Cardiac septum (tissue), 1 donor: Measurements from ENCODE around the gene SLC39A13. TPM values are rescaled to one million over a fixed set of nuclear protein-coding genes. Genes with fewer than 3 reads are reported as not detected.

Source experiments
- DNase-seq: peaks from one replicate; pipeline ENCODE4 v3.0.0-alpha.2; 2020; ENCODE audit warnings: low spot score
- intact Hi-C: fragments of 100-400 bp; cut with DNase I; formaldehyde crosslinking; loops from one replicate; pipeline ENCODE4 v1.14.0; 2022
- total RNA-seq: library from RNA; stranded (reverse); fragmentation: NEBNext Ultra II Directional; extraction: Animal tissue kit (Norgen Biotek cat#: 25700); gene quantifications from one replicate; pipeline ENCODE4 v1.2.1, GENCODE V29; 2021
- donor health status: DM: no; HTN: no; CAD: no.

Gene SLC39A13
- total RNA-seq, 1 donor from 2014 or later = 72.2 TPM

DNA sequence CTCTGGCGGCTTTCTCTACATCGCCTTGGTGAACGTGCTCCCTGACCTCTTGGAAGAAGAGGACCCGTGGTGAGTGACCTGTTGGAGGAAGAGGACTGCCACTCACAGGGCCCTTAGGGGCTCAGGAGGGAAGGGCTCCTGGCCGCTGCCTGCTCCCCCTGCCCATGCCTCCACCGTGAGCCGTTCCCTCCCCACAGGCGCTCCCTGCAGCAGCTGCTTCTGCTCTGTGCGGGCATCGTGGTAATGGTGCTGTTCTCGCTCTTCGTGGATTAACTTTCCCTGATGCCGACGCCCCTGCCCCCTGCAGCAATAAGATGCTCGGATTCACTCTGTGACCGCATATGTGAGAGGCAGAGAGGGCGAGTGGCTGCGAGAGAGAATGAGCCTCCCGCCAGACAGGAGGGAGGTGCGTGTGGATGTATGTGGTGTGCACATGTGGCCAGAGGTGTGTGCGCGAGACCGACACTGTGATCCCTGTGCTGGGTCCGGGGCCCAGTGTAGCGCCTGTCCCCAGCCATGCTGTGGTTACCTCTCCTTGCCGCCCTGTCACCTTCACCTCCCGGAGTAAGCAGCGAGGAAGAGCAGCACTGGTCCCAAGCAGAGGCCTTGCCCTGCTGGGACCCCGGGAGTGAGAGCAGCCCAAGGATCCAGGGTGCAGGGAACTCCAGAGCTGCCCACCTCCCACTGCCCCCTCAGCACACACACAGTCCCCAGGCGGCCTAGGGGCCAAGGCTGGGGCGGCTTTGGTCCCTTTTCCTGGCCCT, 6.9 kb downstream of the SLC39A13 start:
- intact Hi-C loops = no loop called here
- no peak for DNase-seq

DNA sequence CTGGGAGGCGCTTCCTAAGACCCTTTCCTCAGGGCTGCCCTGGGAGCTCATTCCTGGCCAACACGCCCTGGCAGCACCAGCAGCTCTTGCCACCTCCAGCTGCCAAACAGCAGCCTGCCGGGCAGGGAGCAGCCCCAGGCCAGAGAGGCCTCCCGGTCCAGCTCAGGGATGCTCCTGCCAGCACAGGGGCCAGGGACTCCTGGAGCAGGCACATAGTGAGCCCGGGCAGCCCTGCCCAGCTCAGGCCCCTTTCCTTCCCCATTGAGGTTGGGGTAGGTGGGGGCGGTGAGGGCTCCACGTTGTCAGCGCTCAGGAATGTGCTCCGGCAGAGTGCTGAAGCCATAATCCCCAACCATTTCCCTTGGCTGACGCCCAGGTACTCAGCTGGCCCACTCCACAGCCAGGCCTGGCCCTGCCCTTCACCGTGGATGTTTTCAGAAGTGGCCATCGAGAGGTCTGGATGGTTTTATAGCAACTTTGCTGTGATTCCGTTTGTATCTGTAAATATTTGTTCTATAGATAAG, 7.6 kb downstream of the SLC39A13 start:
- DNase-seq = peak; percentile 89
- intact Hi-C loops = no loop called here

DNA sequence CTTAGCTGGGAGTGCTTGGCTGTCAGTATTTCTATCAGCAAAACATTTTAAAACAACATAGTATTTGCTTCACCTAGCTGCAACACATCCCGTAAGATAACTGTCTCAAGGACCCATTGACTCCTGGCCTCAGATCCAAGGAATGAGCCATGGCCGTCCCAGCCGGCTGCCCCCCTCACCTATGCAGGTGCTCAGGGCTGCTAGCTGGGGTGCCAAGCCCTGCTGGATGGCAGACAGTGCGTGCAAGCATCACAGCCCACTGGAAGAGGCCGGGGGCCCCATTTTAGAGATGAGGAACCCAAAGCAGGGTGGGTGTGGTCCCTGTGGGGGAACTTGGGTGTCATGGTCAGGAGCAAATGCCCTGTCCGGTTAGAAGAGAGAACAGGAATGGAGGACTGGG, 9.3 kb downstream of the SLC39A13 start:
- no peak for DNase-seq
- intact Hi-C loops = no loop called here

DNA sequence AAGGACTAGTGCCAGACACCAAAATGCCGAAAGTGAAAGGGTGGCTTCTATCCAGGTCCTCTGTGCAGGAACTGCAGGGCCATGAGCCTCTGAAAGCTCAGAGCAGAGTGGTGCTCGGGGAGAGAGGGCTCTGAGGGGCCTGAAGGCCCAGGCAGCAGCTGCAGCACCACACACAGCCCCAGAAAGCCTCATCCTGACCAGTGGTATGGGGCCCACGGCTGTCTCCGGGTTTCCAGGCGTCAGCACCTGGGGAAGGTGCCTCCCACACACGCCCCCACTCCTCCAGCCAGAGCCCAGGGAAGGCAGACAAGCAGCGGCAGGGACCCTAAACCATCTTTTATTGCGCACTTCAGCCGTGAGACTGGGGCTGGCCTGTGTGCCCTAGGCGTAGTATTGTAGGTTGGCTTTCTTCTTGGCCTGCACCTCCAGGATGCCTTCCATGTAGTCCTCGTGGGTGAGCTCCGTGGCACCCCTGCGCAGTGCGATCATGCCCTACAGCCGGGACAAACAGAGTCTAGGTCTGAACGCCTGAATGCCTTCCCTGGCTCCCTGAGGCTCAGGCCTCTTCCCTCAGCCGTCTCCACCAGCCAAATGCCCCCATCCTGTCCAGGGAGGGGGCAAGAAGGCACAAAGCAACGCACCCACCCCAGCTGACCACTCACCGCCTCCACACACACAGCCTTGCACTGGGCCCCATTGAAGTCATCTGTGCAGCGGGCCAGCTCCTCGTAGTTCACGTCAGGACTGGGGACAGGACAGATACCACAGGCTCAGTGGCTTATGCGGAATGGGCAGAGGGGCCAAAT, 10.3 kb downstream of the SLC39A13 start:
- no peak for DNase-seq
- intact Hi-C loops = no loop called here

DNA sequence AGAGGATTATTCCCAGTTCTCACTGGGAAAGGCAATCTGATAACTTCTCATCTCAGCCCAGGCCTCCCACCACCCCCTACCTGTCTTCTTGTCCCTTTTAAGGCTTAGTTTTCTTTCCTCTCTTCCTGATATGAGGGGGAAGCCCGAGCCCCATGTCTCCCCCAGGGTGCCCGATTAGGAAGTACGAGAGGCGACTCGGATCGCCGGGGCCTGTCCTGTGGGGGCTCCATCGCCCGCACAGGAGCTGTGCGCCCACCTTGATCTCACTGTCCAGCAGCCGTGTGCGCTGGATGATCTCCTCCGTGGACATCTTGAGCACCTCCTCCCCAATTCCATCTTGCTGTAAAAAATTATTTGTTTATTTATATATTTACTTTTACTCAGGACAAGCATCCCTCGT, 17.2 kb downstream of the SLC39A13 start:
- no peak for DNase-seq
- intact Hi-C loops = loop anchor here (2.0 kb wide), 1 partner anchor 17 kb away; the partner anchor contains the start of gene SLC39A13

DNA sequence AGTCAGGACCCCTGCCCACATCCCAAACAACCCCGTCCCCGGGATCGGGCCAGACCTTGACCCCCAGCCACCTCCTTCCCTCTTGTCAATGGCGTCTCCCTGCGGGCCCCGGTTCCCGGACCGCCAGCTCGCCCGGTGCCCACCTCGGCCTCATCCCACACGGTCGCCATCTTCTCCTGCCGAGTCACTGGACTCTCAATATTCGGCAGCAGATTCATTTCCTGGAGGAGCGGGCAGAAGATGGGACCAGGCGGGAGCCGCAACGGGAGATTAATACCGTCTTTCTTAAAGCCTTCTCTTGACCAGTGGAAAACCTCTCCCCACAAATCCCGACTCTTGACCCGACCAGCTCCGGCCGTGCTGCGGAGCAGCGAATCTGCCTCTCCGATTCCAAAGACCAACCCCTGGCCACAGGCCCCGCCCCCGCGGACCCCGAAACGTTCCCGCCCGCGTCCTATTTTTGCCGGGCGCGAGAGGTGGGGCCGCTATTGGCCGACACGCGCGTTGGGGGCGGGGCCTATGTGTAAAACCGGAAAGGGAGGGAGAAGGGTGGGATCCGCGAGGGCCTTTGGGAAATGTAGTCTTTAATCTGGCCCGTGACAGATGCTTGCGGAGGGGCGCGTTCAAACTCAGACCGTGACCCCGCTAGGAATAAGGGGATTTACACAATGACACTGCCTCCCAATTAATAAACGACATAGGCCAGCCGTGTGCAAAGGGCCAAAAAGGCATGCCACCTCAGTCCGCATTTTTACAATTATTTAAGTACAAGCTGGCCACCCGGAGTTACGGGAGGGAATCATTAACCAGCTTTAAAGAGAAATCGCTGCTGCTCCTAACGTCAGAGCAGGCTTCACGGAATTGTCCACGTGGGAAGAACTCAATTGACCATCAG, 17.9 kb downstream of the SLC39A13 start, which contains the start of gene PSMC3:
PSMC3 (minus strand) TSS at position 378 of the 895 bp plus-strand sequence; CDS start at position 218, 160 bp downstream.
- DNase-seq = peak; percentile 99
- intact Hi-C loops = loop anchor here (2.0 kb wide), 1 partner anchor 18 kb away; the partner anchor contains the start of gene SLC39A13

DNA sequence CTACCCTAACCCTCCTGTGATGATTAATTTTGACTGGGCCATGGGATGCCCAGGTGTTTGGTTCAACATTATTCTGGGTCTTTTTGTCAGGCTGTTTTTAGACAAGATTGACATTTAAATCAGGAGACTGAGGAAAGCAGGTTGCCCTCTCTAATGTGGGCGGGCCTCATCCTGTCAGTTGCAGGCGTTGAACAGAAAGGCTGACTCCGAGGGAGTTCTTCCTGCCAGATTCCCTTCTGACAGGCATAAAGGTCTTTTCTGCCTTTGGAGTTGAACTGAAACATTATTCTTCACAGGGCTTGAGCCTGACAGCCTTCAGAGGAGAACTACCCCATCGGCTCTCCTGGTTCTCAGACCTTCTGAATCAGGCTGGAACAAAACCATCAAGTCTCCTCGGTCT, 22.1 kb downstream of the SLC39A13 start:
- intact Hi-C loops = no loop called here
- no peak for DNase-seq

DNA sequence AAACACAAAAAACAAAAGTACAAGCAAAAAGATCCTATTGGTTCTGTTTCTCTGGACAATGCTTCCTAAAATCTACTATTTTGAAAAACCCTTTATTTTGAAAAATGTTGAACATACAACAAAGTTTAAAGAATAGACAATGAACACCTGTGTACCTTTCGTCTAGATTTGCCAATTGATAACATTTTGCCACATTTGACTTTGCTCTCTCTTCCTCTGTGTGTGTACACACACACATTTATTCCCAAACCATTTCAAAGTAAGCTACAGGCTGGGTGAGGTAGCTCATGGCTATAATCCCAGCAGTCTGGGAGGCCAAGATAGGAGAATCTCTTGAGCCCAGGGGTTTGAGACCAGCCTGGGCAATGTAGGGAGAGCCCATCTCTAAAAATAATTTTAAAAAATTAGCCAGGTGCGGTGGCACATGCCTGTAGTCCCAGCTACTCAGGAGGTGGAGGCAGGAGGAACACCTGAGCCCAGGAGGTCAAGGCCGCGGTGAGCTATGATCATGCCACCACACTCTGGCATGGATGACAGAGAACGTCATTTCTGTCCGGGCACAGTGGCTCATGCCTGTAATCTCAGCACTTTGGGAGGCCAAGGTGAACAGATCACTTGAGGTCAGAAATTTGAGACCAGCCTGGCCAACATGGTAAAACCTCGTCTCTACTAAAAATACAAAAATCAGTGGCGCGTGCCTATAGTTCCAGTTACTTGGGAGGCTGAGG, 23.1 kb downstream of the SLC39A13 start:
- DNase-seq = no peak

DNA sequence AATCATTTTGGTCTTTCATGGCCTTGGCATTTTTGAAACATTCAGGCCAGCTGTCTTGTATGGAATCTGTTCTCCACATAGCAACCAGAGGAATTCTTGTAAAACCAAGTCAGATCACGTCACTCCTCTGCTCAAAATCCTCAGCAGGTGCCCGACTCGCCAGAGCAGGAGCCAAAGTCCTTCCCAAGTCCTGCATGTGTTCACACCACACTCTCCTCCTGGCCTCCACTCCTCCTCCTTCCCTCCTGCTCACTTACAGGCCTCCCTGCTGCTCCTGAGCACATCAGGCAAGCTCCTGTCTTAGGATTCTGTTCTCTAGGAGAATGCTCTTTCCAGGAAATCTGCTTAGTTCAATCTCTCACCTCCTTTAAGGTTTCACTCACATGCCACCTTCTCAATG, 24.8 kb downstream of the SLC39A13 start:
- intact Hi-C loops = no loop called here

More for the DNA sequence above, 23.1 kb downstream of the SLC39A13 start:
- intact Hi-C loops = no loop called here

DNA sequence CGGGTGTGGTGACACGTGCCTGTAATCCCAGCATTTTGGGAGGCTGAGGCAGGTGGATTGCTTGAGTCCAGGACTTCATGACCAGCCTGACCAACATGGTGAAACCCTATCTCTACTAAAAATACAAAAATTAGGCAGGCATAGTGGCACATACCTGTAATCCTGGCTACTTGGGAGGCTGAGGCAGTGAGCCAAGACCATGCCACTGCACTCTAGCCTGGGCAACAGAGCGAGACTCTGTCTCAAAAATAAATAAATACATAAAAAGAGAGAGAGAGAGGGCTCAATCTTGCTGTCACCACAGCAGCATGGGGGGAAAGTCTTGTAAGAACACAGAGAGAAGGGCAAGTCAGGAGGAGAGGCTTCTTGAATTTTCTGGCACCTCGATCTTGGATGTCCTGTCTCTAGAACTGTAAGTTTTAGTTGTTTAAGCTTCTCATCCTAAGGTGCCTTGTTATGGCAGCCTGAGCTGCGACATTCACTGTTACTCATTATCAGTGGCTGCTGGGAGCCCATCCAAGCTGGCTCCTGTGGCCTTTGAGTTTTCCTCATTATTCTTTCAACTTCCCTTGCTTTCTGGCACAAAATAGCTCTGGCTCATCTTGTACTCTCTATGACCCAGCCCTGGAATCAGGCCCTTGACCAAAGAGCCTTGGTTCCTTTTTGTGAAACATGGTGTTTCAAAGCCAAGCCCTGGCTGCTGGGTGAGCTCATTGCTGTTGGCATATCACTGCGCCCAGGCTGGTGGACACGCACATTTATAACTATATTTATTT, 25.8 kb downstream of the SLC39A13 start:
- intact Hi-C loops = no loop called here
- DNase-seq = no peak

More for the DNA sequence above, 24.8 kb downstream of the SLC39A13 start:
- no peak for DNase-seq

DNA sequence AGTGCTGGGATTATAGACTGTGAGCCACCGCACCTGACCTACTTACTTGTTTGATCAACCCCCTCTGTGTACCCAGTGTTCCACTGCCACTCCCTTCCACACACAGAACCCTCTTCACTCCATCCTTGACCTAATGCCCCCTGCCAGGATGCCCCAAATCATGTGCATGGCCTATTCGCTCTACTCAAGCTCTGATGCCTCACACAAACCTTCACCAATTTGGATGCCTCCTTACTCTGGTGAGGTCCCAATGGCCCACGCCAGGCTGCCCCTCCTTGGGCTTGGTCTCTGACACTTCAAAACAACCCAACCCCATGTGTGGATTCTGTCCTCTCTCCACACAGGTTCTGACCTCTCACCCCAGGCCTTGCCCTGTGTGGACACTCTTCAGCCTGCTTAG, 27.3 kb downstream of the SLC39A13 start:
- DNase-seq = no peak
- intact Hi-C loops = no loop called here

DNA sequence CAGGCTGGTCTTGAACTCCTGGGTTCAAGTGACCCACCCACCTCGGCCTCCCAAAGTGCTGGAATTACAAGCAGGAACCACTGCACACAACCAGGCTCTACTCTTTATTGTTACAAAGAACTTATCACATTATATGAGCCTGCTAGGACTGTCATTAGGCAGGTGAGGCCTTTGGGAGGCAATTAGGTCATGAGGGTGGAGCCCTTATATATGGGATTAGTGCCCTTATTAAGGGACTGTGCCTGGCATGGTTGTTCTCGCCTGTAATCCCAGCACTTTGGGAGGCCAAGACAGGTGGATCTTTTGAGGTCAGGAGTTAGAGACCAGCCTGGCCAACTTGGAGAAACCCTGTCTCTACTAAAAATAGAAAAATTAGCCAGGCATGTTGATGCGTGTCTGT, 28.3 kb downstream of the SLC39A13 start:
- intact Hi-C loops = no loop called here
- no peak for DNase-seq

DNA sequence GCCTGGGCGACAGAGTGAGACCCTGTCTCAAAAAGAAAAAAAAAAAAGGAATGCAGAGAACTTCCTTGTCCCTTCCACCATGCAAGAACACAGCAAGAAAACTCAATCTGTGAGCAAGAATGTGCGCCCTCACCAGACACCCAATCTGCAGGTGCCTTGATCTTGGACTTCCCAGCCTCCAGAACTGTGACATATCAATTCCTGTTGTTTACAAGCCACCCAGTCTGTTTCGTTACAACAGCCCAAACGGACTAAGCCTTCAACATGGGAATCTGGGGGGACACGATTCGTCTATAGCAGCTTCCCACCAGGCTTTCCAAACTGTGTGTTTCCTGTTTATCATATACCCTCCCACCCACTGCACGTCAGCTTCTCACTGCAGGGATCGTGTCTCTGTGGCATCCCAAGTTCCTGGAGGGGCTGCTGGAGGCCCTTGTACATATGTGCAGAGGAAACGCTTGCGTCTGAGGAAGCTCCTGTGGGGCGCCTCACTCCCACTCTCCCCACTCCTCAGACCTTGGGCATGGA, 28.9 kb downstream of the SLC39A13 start:
- intact Hi-C loops = no loop called here

DNA sequence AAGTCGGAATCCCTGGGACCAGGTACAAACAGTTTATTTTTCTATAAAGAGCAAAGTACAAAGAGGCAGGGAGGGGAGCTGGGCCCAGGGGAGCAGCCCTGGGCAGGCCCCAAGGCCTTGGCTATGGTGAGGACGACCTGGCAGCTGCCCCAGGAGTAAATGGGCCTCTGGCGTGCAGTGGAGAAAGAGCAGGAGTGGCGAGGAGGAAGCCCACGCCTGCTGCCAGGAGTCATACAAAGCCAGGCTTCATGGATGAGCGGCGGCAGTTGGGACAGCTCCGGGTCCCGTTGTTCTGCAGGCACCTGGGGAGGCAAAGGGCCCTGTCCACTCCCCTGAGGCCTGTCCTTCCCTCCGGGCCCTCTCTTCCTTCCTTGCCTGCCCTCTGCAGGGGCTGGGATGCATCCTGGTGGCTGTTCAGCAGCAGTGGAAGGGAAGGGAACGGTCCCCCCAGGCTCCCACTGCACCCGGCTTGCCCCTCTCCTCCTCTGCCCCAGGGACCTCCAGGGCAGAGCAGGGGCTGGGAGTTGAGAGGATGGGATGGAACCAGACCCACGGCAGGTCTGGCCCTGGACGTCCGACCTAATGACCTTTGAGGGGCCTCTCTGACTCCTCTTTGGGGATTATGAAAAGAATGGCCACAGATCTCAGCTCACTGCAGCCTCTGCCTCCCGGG, 29.5 kb downstream of the SLC39A13 start:
- no peak for DNase-seq
- intact Hi-C loops = no loop called here

More for the DNA sequence above, 28.9 kb downstream of the SLC39A13 start:
- no peak for DNase-seq

DNA sequence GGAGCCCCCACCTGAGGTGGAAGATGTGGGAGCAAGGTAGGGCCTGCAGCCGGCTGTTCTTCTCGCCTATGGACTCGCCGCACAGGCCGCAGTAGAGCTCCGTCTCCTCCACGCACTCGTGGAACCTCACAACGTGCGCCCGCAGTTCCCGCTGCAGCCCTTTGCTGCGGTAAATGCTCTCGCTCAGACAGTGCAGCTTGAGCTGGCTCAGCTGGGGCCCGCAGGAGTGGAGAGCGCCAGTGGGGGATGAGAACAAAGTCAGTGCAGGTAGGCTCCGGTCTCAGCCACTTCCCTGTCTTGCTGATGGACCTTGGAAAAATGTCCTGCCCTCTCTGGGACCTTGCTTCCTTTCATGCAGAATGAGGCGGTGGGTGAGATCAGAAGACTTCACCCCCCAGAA, 30.3 kb downstream of the SLC39A13 start:
- no peak for DNase-seq
- intact Hi-C loops = no loop called here

DNA sequence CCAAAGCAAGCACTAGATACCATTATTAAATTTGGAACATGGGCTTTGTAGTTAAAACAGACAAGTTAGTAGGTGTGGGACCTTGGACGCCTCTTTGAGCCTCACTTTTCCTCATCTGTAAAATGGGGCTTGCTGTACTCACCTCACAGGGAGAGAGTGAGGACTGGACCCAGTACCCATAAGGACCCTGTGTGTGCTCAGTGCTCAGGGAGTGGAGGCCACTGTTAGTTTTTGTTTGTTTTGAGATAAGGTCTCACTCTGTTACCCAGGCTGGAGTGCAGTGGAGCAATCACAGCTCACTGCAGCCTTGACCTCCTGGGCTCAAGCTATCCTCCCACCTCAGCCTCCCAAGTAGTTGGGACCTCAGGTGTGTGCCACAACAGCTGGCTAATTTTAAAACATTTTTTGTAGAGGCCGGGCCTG, 31.7 kb downstream of the SLC39A13 start:
- intact Hi-C loops = no loop called here
- no peak for DNase-seq

DNA sequence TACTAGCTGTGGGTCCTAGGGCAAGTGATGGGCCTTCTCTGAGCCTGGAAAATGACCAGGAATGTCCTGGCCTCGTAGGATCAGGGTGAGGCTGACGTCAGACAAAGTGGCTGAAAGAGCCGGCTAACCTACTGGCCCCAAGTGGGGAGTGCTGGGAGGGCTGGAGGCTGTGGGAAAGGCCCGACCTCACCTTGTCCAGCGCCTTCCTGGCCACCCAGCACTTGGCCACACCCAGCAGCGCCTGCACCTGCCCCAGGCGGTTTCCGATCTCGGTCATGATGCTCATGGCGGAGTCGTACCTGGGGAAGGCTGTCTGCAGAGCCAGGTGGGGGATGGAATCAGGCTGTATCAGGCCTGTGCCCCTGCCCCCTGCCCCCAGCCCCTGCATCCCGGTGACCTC, 33.0 kb downstream of the SLC39A13 start:
- intact Hi-C loops = no loop called here
- no peak for DNase-seq
